ENCODE data around the gene CAPN15. TPM values are rescaled to one million over a fixed set of nuclear protein-coding genes. Genes with fewer than 3 reads are reported as not detected.
A peak's percentile ranks its signal among the peaks of the same experiment; 100 is the strongest.

CAPN15 gene
- total and polyA plus RNA-seq, 2 experiments from 2014 or later, result 5.4 to 68.0 TPM

DNA sequence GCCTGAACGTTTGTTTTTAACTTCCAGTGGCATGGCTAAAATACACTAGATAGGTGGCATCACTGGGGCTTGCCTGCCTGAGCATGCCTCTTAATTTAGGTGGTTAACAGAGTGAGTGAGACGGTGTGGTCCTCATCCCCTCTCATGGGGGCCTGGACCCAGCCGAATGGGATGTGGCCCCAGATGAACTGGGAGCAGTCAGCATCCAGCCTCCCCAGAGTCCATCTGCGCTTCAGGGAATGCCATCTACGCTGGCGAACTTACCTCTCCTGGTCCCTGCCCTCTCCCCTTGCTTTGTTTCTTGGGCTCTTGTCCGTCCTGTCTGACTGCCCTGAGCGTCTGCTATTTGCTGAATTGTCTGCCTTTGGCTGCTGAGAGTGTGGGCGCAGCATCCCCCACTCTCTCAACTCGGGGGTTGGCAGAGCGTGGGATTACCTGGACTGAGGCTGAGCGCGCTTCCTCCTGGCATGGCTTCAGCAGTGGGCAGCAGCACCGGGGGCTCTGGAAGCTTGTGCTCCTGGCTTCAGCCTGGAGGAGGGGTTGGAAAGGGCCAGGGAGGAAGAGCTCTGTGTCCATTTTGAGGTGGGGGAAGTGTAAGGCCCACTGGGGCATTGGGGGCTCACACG, 64.5 kb downstream of the CAPN15 start:
- Histone ChIP-seq H3K4me1 (ENCODE audit: insufficient read depth) (no peaks in the 10 kb centered on the region), H3F3A (ENCODE audit: insufficient read depth) (no peaks in the 10 kb centered on the region; the same call in 1 of the 2 replicates), H3K4me3 (no peak overlapping the region), H3K79me2 (ENCODE audit: insufficient read depth) (peaks cover 82% of the 10 kb centered on the region), H3K9ac (no peak overlapping the region), H3K36me3 (ENCODE audit: low read depth) (no peaks in the 10 kb centered on the region), H3K27me3 (replicated peaks; ENCODE audit: insufficient read depth) (no peaks in the 10 kb centered on the region), H3K9me2 (ENCODE audit: insufficient read depth) (no peaks in the 10 kb centered on the region), H2AFZ (no peak overlapping the region), H3K9me3 (ENCODE audit: low read depth) (no peaks in the 10 kb centered on the region), H3K27ac (no peak overlapping the region), H4K20me1 (ENCODE audit: insufficient read depth) (no peaks in the 10 kb centered on the region), H3K4me2 (ENCODE audit: unreplicated experiment) (no peak overlapping the region)
- no peak for DNase-seq
- TF ChIP-seq EZH2phosphoT487 (IDR thresholded peaks at IDR 0.05; ENCODE audit: insufficient read depth, low read depth), result no peak
- no peak for TF ChIP-seq EZH2 (IDR thresholded peaks at IDR 0.05; ENCODE audit: insufficient read depth, poor library complexity, severe bottlenecking)
- in situ Hi-C loops (cut with MboI), result no loop called here
- 80 to 83% methylated on average over 15 of the region's 15 CpGs for WGBS, 2 experiments (ENCODE audit: low coverage in 1 of 2, low lambda C conversion rate in 2 of 2, missing lambda C conversion rate in 2 of 2)

DNA sequence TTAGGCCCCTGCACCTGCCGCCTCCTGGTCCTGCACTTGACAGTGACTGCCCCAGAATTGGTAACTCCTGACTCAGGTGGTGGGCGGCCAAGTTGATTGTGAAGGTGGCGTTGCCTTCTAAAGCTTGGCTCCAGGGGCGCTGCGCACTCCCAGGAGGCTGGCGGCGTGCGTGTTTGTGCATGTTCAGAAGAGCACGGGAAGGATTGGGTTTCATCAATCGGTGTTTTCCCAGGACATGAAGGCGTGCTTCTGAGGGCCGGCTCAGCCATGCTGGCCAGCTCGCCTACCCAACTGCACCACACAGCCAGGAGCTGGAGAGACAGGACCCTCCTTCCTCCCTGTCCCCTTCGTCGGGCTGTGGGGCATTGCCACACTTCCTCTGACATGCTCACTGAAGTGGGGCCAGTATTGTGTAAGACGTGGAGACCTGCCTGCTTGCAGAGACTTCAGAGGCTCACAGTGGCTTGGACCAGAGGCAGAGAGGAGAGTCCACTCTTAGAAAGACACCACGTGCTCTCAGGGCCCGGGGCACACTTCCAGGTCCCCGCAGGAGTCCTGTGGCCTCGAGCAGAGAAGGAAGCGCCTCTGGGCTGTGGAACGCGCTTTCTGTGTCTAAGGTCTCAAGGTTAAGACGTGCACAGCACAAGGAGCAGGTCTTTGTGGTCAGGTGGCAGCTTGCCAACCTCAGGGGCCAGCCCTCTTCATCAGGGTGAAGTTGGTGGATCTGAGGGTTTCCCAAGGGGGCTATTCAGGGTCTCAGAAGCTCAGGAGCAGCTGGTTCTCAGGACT, 65.2 kb downstream of the CAPN15 start:
- Histone ChIP-seq H3K27me3 (replicated peaks; ENCODE audit: insufficient read depth) (no peaks in the 10 kb centered on the region), H3K4me1 (ENCODE audit: insufficient read depth) (no peaks in the 10 kb centered on the region), H3K79me2 (ENCODE audit: insufficient read depth) (peaks cover 80% of the 10 kb centered on the region), H3K4me2 (ENCODE audit: unreplicated experiment) (no peak overlapping the region), H3K9ac (no peak overlapping the region), H3K9me3 (ENCODE audit: low read depth) (no peaks in the 10 kb centered on the region), H3K4me3 (no peak overlapping the region), H3F3A (ENCODE audit: insufficient read depth) (no peaks in the 10 kb centered on the region; the same call in 1 of the 2 replicates), H3K27ac (no peak overlapping the region), H3K9me2 (ENCODE audit: insufficient read depth) (no peaks in the 10 kb centered on the region), H4K20me1 (ENCODE audit: insufficient read depth) (no peaks in the 10 kb centered on the region), H3K36me3 (ENCODE audit: low read depth) (no peaks in the 10 kb centered on the region), H2AFZ (no peak overlapping the region)
- TF ChIP-seq EZH2 (IDR thresholded peaks at IDR 0.05; ENCODE audit: insufficient read depth, poor library complexity, severe bottlenecking) (no peak), EZH2phosphoT487 (IDR thresholded peaks at IDR 0.05; ENCODE audit: insufficient read depth, low read depth) (no peak)
- DNase-seq, result peak; percentile 20
- WGBS, 2 experiments (ENCODE audit: low coverage in 1 of 2, low lambda C conversion rate in 2 of 2, missing lambda C conversion rate in 2 of 2), result 77 to 81% methylated on average over 24 of the region's 24 CpGs
- in situ Hi-C loops (cut with MboI), result no loop called here

DNA sequence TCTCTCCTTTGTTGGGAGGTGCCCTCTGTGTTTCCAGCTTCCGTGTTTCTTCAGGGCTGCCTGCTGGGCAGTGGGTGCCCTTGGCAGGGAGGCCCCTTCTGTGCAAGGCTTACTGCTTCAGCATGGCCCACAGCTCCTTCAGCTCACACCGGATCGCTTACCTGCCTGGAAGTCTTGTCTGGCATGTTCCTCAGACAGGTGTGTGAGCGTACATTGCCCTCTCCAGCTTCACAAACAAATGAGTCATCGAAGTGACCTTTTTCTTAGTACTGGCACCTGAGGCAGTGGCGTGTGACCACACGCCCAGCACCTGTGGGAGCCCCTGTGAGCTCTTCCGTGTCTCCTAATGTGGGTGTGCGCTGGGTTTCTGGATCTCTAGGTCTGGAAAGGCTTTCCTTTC, 65.9 kb downstream of the CAPN15 start:
- H3K9ac ChIP-seq, result no peak overlapping the region
- no peaks in the 10 kb centered on the region for H3K27me3 ChIP-seq (replicated peaks; ENCODE audit: insufficient read depth)
- no peak overlapping the region for H2AFZ ChIP-seq
- no peaks in the 10 kb centered on the region for H3K4me1 ChIP-seq (ENCODE audit: insufficient read depth)
- no peaks in the 10 kb centered on the region for H3K9me3 ChIP-seq (ENCODE audit: low read depth)
- no peaks in the 10 kb centered on the region for H3K36me3 ChIP-seq (ENCODE audit: low read depth)
- H3K4me2 ChIP-seq (ENCODE audit: unreplicated experiment), result no peak overlapping the region
- H4K20me1 ChIP-seq (ENCODE audit: insufficient read depth), result no peaks in the 10 kb centered on the region
- no peaks in the 10 kb centered on the region for H3K9me2 ChIP-seq (ENCODE audit: insufficient read depth)
- no peak for DNase-seq
- H3F3A ChIP-seq (ENCODE audit: insufficient read depth), result no peaks in the 10 kb centered on the region; the same call in 1 of the 2 replicates
- in situ Hi-C loops (cut with MboI), result no loop called here
- H3K4me3 ChIP-seq, result no peak overlapping the region
- H3K27ac ChIP-seq, result no peak overlapping the region
- TF ChIP-seq EZH2 (IDR thresholded peaks at IDR 0.05; ENCODE audit: insufficient read depth, poor library complexity, severe bottlenecking) (no peak), EZH2phosphoT487 (IDR thresholded peaks at IDR 0.05; ENCODE audit: insufficient read depth, low read depth) (no peak)
- 95 to 98% methylated on average over 9 of the region's 9 CpGs for WGBS, 2 experiments (ENCODE audit: low coverage in 1 of 2, low lambda C conversion rate in 2 of 2, missing lambda C conversion rate in 2 of 2)
- H3K79me2 ChIP-seq (ENCODE audit: insufficient read depth), result peaks cover 73% of the 10 kb centered on the region

DNA sequence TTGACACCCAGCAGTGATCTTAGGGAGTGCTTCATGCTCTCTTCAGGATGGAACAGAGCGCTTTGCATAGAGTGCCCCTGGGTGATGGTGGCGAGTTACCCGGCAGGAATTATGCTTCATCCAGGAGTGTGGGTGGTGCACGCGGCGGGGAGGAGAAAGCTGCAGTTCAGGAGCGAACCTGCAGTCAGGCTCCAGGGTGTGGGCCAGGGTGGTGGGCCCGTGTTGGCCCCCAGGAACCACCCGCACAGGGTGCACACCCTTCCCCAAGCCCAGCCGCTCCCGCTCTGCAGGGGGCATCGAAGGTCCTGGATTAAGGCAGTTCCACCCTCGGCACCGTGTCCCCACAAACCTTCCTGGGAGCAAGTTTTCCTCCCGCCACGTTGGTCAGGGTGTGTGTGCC, 66.3 kb downstream of the CAPN15 start:
- no peaks in the 10 kb centered on the region for H4K20me1 ChIP-seq (ENCODE audit: insufficient read depth)
- DNase-seq, result no peak
- in situ Hi-C loops (cut with MboI), result no loop called here
- no peaks in the 10 kb centered on the region for H3K9me3 ChIP-seq (ENCODE audit: low read depth)
- TF ChIP-seq EZH2 (IDR thresholded peaks at IDR 0.05; ENCODE audit: insufficient read depth, poor library complexity, severe bottlenecking) (no peak), EZH2phosphoT487 (IDR thresholded peaks at IDR 0.05; ENCODE audit: insufficient read depth, low read depth) (no peak)
- no peak overlapping the region for H2AFZ ChIP-seq
- no peaks in the 10 kb centered on the region for H3K36me3 ChIP-seq (ENCODE audit: low read depth)
- H3K9ac ChIP-seq, result no peak overlapping the region
- H3K79me2 ChIP-seq (ENCODE audit: insufficient read depth), result peaks cover 72% of the 10 kb centered on the region
- no peak overlapping the region for H3K4me3 ChIP-seq
- H3K4me2 ChIP-seq (ENCODE audit: unreplicated experiment), result no peak overlapping the region
- H3K27me3 ChIP-seq (replicated peaks; ENCODE audit: insufficient read depth), result no peaks in the 10 kb centered on the region
- no peaks in the 10 kb centered on the region for H3K4me1 ChIP-seq (ENCODE audit: insufficient read depth)
- no peaks in the 10 kb centered on the region for H3F3A ChIP-seq (ENCODE audit: insufficient read depth)
- H3K27ac ChIP-seq, result no peak overlapping the region
- WGBS, 2 experiments (ENCODE audit: low coverage in 1 of 2, low lambda C conversion rate in 2 of 2, missing lambda C conversion rate in 2 of 2), result 92 to 96% methylated on average over 15 to 16 of the region's 16 CpGs
- H3K9me2 ChIP-seq (ENCODE audit: insufficient read depth), result no peaks in the 10 kb centered on the region
